Lower lobe of right lung (tissue), 2 donors: Measurements from ENCODE around the gene BICC1. TPM values are rescaled to one million over a fixed set of nuclear protein-coding genes. Genes with fewer than 3 reads are reported as not detected.

Experiments used
- ATAC-seq, 2 donors: fragments of 200-7000 bp; cut with Tn5 transposase; one replicate each; pipeline ENCODE4 v1.9.1; 2020 to 2022; ENCODE audit warnings: mild to moderate bottlenecking in 2 of 2, moderate library complexity in 2 of 2
- DNase-seq: peaks from one replicate; pipeline ENCODE4 v3.0.0-alpha.2; 2020
- H3K27ac ChIP-seq: fragments of 200-600 bp; one replicate; pipeline ENCODE4 v1.8.0; 2022
- H3K27me3 ChIP-seq: fragments of 200-600 bp; one replicate; pipeline ENCODE4 v1.8.0; 2022; ENCODE audit warnings: low read depth
- H3K36me3 ChIP-seq: fragments of 200-600 bp; one replicate; pipeline ENCODE4 v1.8.0; 2022; ENCODE audit warnings: mild to moderate bottlenecking
- H3K4me1 ChIP-seq: fragments of 200-600 bp; one replicate; pipeline ENCODE4 v1.8.0; 2022
- H3K4me3 ChIP-seq: fragments of 200-600 bp; one replicate; pipeline ENCODE4 v1.8.0; 2022; ENCODE audit warnings: mild to moderate bottlenecking
- H3K9me3 ChIP-seq: fragments of 200-600 bp; one replicate; pipeline ENCODE4 v1.8.0; 2022
- intact Hi-C: fragments of 100-400 bp; cut with DNase I; formaldehyde crosslinking; loops from one replicate; pipeline ENCODE4 v1.11.0; 2022
- total RNA-seq: library from RNA; stranded (reverse); fragmentation: NEBNext Ultra II Directional; extraction: Animal tissue kit (Norgen Biotek cat#: 25700); gene quantifications from one replicate; pipeline ENCODE4 v1.2.1, GENCODE V29; 2021
- TF ChIP-seq, protein P1 (sequence below): fragments of 200-600 bp; IDR thresholded peaks from one replicate; pipeline ENCODE4 v1.8.0; 2022; ENCODE audit warnings: antibody characterized with exemption, mild to moderate bottlenecking
- donor health status: DM: no; HTN: yes; CAD: no; lungs with severe emphysema.

BICC1 gene
- total RNA-seq, 1 donor from 2014 or later, result 11.0 TPM

DNA sequence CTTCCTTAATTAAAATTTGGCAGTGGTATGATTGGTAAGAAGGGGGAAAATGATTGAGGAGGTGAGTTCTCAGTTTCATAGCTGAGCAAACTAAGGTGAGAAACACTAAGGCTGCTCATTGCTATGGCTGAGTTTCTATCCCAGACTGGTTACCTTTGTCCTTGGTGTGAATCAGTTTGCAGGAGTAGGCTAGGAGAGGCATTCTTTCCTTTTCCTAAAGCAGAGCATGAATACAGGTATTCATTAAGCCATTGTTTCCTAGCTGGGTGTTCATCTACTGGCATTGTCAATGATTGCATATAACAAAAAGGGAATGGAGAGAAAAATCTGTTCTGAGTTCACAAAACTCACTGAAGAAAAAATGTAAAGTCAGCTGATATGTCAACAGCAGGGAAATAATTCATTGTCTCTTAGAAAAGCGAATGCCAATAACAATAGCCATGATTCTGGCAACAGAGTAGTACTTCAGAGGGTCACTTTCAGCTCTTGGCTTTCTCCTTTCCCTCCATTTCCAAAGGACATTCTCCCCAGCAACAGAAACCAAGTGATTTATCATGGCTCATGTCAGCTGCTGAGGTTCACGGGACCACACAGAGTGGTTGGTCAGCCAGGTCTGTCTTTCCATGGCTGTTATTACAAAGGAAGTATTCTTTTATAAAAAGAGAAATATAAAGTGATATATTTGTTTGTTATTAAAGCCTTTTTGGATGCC is 234.0 kb downstream of the BICC1 start:
- Histone ChIP-seq H3K27ac (no peak overlapping the region), H3K4me1 (no peaks in the 10 kb centered on the region), H3K27me3 (no peaks in the 10 kb centered on the region), H3K4me3 (no peak overlapping the region), H3K9me3 (no peaks in the 10 kb centered on the region), H3K36me3 (no peaks in the 10 kb centered on the region)
- TF ChIP-seq, protein P1, sequence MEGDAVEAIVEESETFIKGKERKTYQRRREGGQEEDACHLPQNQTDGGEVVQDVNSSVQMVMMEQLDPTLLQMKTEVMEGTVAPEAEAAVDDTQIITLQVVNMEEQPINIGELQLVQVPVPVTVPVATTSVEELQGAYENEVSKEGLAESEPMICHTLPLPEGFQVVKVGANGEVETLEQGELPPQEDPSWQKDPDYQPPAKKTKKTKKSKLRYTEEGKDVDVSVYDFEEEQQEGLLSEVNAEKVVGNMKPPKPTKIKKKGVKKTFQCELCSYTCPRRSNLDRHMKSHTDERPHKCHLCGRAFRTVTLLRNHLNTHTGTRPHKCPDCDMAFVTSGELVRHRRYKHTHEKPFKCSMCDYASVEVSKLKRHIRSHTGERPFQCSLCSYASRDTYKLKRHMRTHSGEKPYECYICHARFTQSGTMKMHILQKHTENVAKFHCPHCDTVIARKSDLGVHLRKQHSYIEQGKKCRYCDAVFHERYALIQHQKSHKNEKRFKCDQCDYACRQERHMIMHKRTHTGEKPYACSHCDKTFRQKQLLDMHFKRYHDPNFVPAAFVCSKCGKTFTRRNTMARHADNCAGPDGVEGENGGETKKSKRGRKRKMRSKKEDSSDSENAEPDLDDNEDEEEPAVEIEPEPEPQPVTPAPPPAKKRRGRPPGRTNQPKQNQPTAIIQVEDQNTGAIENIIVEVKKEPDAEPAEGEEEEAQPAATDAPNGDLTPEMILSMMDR, result no peak
- DNase-seq, result no peak
- intact Hi-C loops, result no loop called here
- ATAC-seq, result no peak

DNA sequence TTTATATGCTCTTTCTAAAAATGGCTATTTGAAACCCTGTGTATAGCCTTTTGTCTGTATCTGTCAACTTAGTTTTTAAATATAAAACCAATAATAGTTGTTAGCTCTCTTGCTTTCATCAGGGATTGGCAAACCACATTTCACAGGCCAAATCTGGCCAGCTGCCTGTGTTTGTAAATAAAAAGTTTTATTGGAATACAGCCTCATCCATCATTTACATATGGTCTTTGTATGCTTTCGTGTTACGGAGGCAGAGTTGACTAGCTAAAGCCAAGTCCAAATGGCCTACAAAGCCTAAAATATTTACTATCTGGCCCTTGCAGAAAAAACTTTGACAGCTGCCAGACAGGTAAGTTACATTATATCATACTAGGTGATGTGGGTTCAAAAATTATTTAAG is 235.0 kb downstream of the BICC1 start:
- intact Hi-C loops, result no loop called here
- Histone ChIP-seq H3K4me1 (no peaks in the 10 kb centered on the region), H3K27ac (no peak overlapping the region), H3K36me3 (no peaks in the 10 kb centered on the region), H3K4me3 (no peak overlapping the region), H3K9me3 (no peaks in the 10 kb centered on the region), H3K27me3 (no peaks in the 10 kb centered on the region)
- TF ChIP-seq, protein P1, result no peak
- ATAC-seq (no peak), DNase-seq (no peak)

DNA sequence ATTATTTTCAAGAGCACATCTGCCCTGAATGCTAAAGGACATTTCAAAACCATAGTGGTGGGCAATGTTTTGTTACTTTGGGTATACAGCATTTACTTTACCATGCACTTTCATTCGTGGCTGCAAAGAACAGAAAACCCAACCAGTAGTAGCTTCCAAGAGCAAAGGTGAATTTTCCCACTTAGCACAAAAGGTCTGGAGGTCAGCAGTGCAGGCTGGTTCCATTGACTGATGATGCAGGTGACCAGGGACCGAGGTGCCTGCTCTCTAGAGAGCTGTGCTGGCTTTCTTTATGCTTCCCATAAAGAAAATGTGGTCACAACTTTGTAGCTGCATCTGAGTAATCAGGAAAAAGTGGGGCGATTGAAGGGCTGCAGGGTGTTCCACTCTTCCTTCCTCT is 240.0 kb downstream of the BICC1 start:
- H3K9me3 ChIP-seq, result no peaks in the 10 kb centered on the region
- no peak overlapping the region for H3K27ac ChIP-seq
- intact Hi-C loops, result no loop called here
- no peak for DNase-seq
- H3K4me1 ChIP-seq, result no peaks in the 10 kb centered on the region
- H3K36me3 ChIP-seq, result no peaks in the 10 kb centered on the region
- ATAC-seq, result no peak
- no peaks in the 10 kb centered on the region for H3K27me3 ChIP-seq
- no peak overlapping the region for H3K4me3 ChIP-seq
- TF ChIP-seq, protein P1, result no peak

DNA sequence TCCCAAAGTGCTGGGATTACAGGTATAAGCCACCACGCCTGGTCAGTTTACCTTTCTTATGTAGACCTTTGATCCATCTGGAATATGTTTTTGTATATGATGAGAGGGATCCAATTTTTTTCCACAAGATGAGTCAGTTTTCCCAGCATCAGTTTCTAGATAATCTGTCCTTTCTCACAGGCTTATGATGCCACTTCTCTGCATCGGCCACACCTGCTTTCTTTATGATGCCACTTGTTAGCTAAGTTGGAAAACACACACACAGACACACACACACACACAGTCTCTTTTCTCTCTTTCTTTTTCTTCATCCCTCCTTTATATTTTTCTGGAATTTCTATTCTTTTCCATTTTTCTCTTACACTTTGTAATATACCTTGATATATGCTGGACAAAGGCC is 240.8 kb downstream of the BICC1 start:
- Histone ChIP-seq H3K36me3 (no peaks in the 10 kb centered on the region), H3K9me3 (no peaks in the 10 kb centered on the region), H3K27me3 (no peaks in the 10 kb centered on the region), H3K4me3 (no peak overlapping the region), H3K4me1 (no peaks in the 10 kb centered on the region), H3K27ac (no peak overlapping the region)
- DNase-seq (no peak), ATAC-seq (no peak)
- intact Hi-C loops, result no loop called here
- TF ChIP-seq, protein P1, result no peak

DNA sequence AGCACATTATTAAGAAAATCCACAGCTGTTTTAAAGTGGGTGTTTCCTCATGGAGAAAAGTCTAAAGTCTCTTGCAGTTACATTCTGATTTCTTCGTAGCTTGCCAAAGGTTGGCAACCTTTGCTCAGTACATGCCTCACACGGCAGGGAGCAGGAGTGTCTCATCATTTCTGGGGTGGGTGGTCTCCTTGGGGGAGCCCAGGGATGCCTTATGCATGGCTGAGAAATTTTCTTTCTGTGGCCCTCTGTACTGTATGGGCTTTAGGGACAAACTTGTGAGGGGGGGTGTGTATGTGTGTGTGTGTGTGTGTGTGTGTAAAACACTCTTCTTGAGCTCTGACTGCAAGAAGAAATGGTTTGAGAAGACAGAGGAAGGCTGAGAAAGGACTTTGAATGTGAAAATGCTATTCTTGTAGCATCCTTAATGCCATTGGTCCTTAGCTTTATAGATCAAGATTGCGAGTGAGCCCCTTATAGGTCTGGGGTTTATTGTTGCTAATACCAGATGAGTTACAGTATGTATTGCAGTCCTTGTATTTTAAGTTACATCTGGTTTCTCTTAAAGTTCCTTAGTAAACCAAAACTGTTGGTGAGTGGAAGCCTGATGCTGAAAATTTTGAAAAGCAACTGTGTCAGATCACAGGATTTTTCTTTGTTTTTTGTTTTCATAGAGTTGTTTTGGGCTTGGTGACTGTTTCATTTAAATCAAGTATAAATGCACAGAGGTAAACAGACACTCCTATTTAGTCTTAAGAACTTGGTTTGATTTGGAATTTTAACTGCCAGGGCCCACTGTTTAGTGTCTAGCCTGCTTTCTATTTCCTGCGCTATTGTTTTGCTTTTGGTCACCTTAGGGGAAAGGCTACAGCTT is 242.0 kb downstream of the BICC1 start:
- no peaks in the 10 kb centered on the region for H3K27me3 ChIP-seq
- no peaks in the 10 kb centered on the region for H3K9me3 ChIP-seq
- H3K36me3 ChIP-seq, result no peaks in the 10 kb centered on the region
- H3K4me1 ChIP-seq, result no peaks in the 10 kb centered on the region
- TF ChIP-seq, protein P1, result no peak
- ATAC-seq (peak in 1 of 2 donors; percentile 41), DNase-seq (no peak)
- H3K4me3 ChIP-seq, result no peak overlapping the region
- no peak overlapping the region for H3K27ac ChIP-seq
- intact Hi-C loops, result no loop called here
